Neuronal stem cell (in vitro differentiated cells): ENCODE data around the gene NAV2.

Experiments used
- DNase-seq: peaks from one replicate; pipeline ENCODE4 v3.0.0-alpha.2; 2013; ENCODE audit warnings: low spot score
- H2AFZ ChIP-seq: one replicate; pipeline ENCODE4 v1.6.1; 2013; ENCODE audit warnings: mild to moderate bottlenecking, low read length, inconsistent platforms
- H2AK5ac ChIP-seq: 2 replicates; pipeline ENCODE4 v1.6.1; 2013; ENCODE audit warnings: low read depth, mild to moderate bottlenecking, inconsistent platforms, low read length, moderate library complexity, mixed read lengths
- H2BK120ac ChIP-seq: 2 replicates; pipeline ENCODE4 v1.6.1; 2013; ENCODE audit warnings: low read depth, mild to moderate bottlenecking, inconsistent platforms, low read length, moderate library complexity, mixed read lengths
- H2BK12ac ChIP-seq: one replicate; pipeline ENCODE4 v1.6.1; 2013; ENCODE audit warnings: low read length, inconsistent platforms
- H2BK15ac ChIP-seq: 2 replicates; pipeline ENCODE4 v1.6.1; 2013; ENCODE audit warnings: mild to moderate bottlenecking, low read length, inconsistent platforms, mixed read lengths
- H2BK5ac ChIP-seq: one replicate; pipeline ENCODE4 v1.6.1; 2013; ENCODE audit warnings: inconsistent platforms, mild to moderate bottlenecking, low read length, moderate library complexity
- H3K14ac ChIP-seq: one replicate; pipeline ENCODE4 v1.6.1; 2013; ENCODE audit warnings: low read length, inconsistent platforms
- H3K18ac ChIP-seq: 2 replicates; pipeline ENCODE4 v1.6.1; 2013; ENCODE audit warnings: low read length, inconsistent platforms
- H3K23ac ChIP-seq: 2 replicates; pipeline ENCODE4 v1.6.1; 2013; ENCODE audit warnings: low read depth, mild to moderate bottlenecking, mixed read lengths, low read length, inconsistent platforms; ENCODE audit not compliant: poor library complexity
- H3K27ac ChIP-seq: replicated peaks from 3 replicates; pipeline ENCODE4 v1.5.1; 2013; ENCODE audit warnings: low read length, inconsistent platforms
- H3K27me3 ChIP-seq, 3 experiments: 2 replicates each; pipeline ENCODE4 v1.6.1; 2013; ENCODE audit warnings: low read length in 3 of 3, mild to moderate bottlenecking in 2 of 3, inconsistent platforms in 1 of 3, low read depth in 1 of 3, mixed read lengths in 1 of 3, moderate library complexity in 1 of 3; ENCODE audit not compliant: control insufficient read depth in 3 of 3, insufficient read depth in 3 of 3
- H3K36me3 ChIP-seq, 2 donors: replicated peaks in 1 of 2; 2 replicates each; pipeline ENCODE4 v1.6.1; 2013; ENCODE audit warnings: low read length in 2 of 2; ENCODE audit not compliant: control insufficient read depth in 2 of 2, insufficient read depth in 2 of 2
- H3K4ac ChIP-seq: 2 replicates; pipeline ENCODE4 v1.6.1; 2013; ENCODE audit warnings: inconsistent platforms, mild to moderate bottlenecking, low read length, moderate library complexity
- H3K4me1 ChIP-seq, 2 donors: 1 replicate in 1 of 2; 2 replicates in 1 of 2; pipeline ENCODE4 v1.6.1; 2013; ENCODE audit warnings: low read length in 2 of 2, low read depth in 1 of 2; ENCODE audit not compliant: control insufficient read depth in 2 of 2, insufficient read depth in 1 of 2
- H3K4me2 ChIP-seq: one replicate; pipeline ENCODE4 v1.6.1; 2013; ENCODE audit warnings: mild to moderate bottlenecking, low read length, inconsistent platforms; ENCODE audit not compliant: insufficient read depth, poor library complexity, severe bottlenecking
- H3K4me3 ChIP-seq, 2 donors: 2 replicates each; pipeline ENCODE4 v1.5.1; 2013; ENCODE audit warnings: low read length in 2 of 2, mild to moderate bottlenecking in 2 of 2, inconsistent platforms in 1 of 2, moderate library complexity in 1 of 2
- H3K79me1 ChIP-seq: one replicate; pipeline ENCODE4 v1.6.1; 2013; ENCODE audit warnings: low read depth, mild to moderate bottlenecking, inconsistent platforms, low read length, moderate library complexity
- H3K9ac ChIP-seq: one replicate; pipeline ENCODE4 v1.6.1; 2013; ENCODE audit warnings: mild to moderate bottlenecking, low read depth, low read length, inconsistent platforms; ENCODE audit not compliant: poor library complexity
- H3K9me3 ChIP-seq, 2 donors: replicated peaks in 1 of 2; 2 replicates each; pipeline versions ENCODE3 to v1.6.1; 2013; ENCODE audit warnings: low read length in 2 of 2, mild to moderate bottlenecking in 2 of 2, inconsistent platforms in 1 of 2, low read depth in 1 of 2, mixed read lengths in 1 of 2, moderate library complexity in 1 of 2; ENCODE audit not compliant: control insufficient read depth in 2 of 2, insufficient read depth in 1 of 2
- H4K8ac ChIP-seq: one replicate; pipeline ENCODE4 v1.6.1; 2013; ENCODE audit warnings: low read depth, mild to moderate bottlenecking, inconsistent platforms, low read length, moderate library complexity
- H4K91ac ChIP-seq: one replicate; pipeline ENCODE4 v1.6.1; 2013; ENCODE audit warnings: low read length, low read depth, mild to moderate bottlenecking, inconsistent platforms; ENCODE audit not compliant: poor library complexity
- WGBS, 2 donors: extraction: QIAGEN DNeasy Blood & Tissue Kit; methylation state at CpG; one replicate each; pipeline ENCODE4 v1.1.7; 2013; ENCODE audit warnings: missing lambda C conversion rate in 2 of 2, mixed read lengths in 1 of 2; ENCODE audit not compliant: insufficient read length in 2 of 2, insufficient replicate concordance in 1 of 2; ENCODE audit errors: extremely low coverage in 2 of 2; 5-methylcytosine and 5-hydroxymethylcytosine counted together

The NAV2 gene

GRCh38 chr11:19789245-19789644 is 76.6 kb downstream of the NAV2 start:
- H3K4me2 ChIP-seq: no peak overlapping the region
- no peaks in the 10 kb centered on the region for H3K4me1 ChIP-seq
- H2BK15ac ChIP-seq: no peak overlapping the region
- H3K23ac ChIP-seq: no peak overlapping the region
- no peak overlapping the region for H3K27ac ChIP-seq
- no peak for DNase-seq
- no CpG with 5 or more reads among the region's 6 CpGs for WGBS, 2 donors
- H3K14ac ChIP-seq: no peak overlapping the region
- H3K18ac ChIP-seq: no peak overlapping the region
- no peak overlapping the region for H2AFZ ChIP-seq
- H3K9me3 ChIP-seq: no peaks in the 10 kb centered on the region
- H3K4ac ChIP-seq: no peak overlapping the region
- H3K4me3 ChIP-seq: no peak overlapping the region
- no peaks in the 10 kb centered on the region for H3K27me3 ChIP-seq
- no peaks in the 10 kb centered on the region for H3K79me1 ChIP-seq
- H2AK5ac ChIP-seq: no peak overlapping the region
- no peak overlapping the region for H2BK120ac ChIP-seq
- no peak overlapping the region for H4K8ac ChIP-seq
- no peak overlapping the region for H2BK5ac ChIP-seq
- H3K9ac ChIP-seq: no peak overlapping the region
- no peak overlapping the region for H2BK12ac ChIP-seq
- H4K91ac ChIP-seq: no peak overlapping the region
- H3K36me3 ChIP-seq: no peaks in the 10 kb centered on the region

GRCh38 chr11:19789835-19790710 is 77.4 kb downstream of the NAV2 start:
- Histone ChIP-seq H2AK5ac (no peak overlapping the region), H3K4me3 (no peak overlapping the region), H2BK5ac (no peak overlapping the region), H2BK12ac (no peak overlapping the region), H3K27ac (no peak overlapping the region), H3K4me1 (no peaks in the 10 kb centered on the region), H3K4ac (no peak overlapping the region), H4K8ac (no peak overlapping the region), H3K9ac (no peak overlapping the region), H3K79me1 (no peaks in the 10 kb centered on the region), H2AFZ (no peak overlapping the region), H3K36me3 (no peaks in the 10 kb centered on the region), H3K23ac (no peak overlapping the region), H3K14ac (no peak overlapping the region), H4K91ac (no peak overlapping the region), H2BK120ac (no peak overlapping the region), H3K9me3 (no peaks in the 10 kb centered on the region), H3K18ac (no peak overlapping the region), H3K4me2 (no peak overlapping the region), H2BK15ac (no peak overlapping the region), H3K27me3 (no peaks in the 10 kb centered on the region)
- no peak for DNase-seq
- no CpG with 5 or more reads among the region's 10 CpGs for WGBS, 2 donors

- no peak overlapping the region for H3K23ac ChIP-seq
- H2AFZ ChIP-seq: no peak overlapping the region
- H2BK15ac ChIP-seq: no peak overlapping the region
- H3K27me3 ChIP-seq: no peaks in the 10 kb centered on the region
- no peak overlapping the region for H4K8ac ChIP-seq
- no peak overlapping the region for H3K4me3 ChIP-seq
- H3K36me3 ChIP-seq: no peaks in the 10 kb centered on the region
- H3K14ac ChIP-seq: peak overlapping the region; percentile 77
- no peak overlapping the region for H2BK120ac ChIP-seq
- H3K18ac ChIP-seq: no peak overlapping the region
- H4K91ac ChIP-seq: no peak overlapping the region
- H3K27ac ChIP-seq: no peak overlapping the region
- DNase-seq: no peak
- H3K4ac ChIP-seq: no peak overlapping the region
- H2BK5ac ChIP-seq: no peak overlapping the region
- H3K4me2 ChIP-seq: no peak overlapping the region
- H3K9me3 ChIP-seq: no peaks in the 10 kb centered on the region
- H3K4me1 ChIP-seq: no peaks in the 10 kb centered on the region
- no peaks in the 10 kb centered on the region for H3K79me1 ChIP-seq
- no peak overlapping the region for H3K9ac ChIP-seq
- H2AK5ac ChIP-seq: no peak overlapping the region
- H2BK12ac ChIP-seq: no peak overlapping the region
- no CpG with 5 or more reads among the region's 8 CpGs for WGBS, 2 donors
Observed at GRCh38 chr11:19790831-19791552, 78.4 kb downstream of the NAV2 start.

GRCh38 chr11:19792510-19792909 is 79.9 kb downstream of the NAV2 start:
- no peak overlapping the region for H2BK5ac ChIP-seq
- no peak overlapping the region for H3K23ac ChIP-seq
- no peaks in the 10 kb centered on the region for H3K36me3 ChIP-seq
- H4K91ac ChIP-seq: no peak overlapping the region
- H2AFZ ChIP-seq: no peak overlapping the region
- H2AK5ac ChIP-seq: no peak overlapping the region
- H3K14ac ChIP-seq: no peak overlapping the region
- H3K4me1 ChIP-seq: peaks cover 0 to 1% of the 10 kb centered on the region in 2 donors
- no CpG with 5 or more reads among the region's 2 CpGs for whole genome bisulfite sequencing, 2 donors
- H2BK120ac ChIP-seq: no peak overlapping the region
- DNase-seq: no peak
- no peak overlapping the region for H4K8ac ChIP-seq
- H3K4ac ChIP-seq: no peak overlapping the region
- no peak overlapping the region for H2BK12ac ChIP-seq
- no peak overlapping the region for H3K9ac ChIP-seq
- no peak overlapping the region for H2BK15ac ChIP-seq
- H3K4me2 ChIP-seq: no peak overlapping the region
- no peaks in the 10 kb centered on the region for H3K9me3 ChIP-seq
- no peak overlapping the region for H3K27ac ChIP-seq
- no peaks in the 10 kb centered on the region for H3K27me3 ChIP-seq
- H3K79me1 ChIP-seq: no peaks in the 10 kb centered on the region
- H3K4me3 ChIP-seq: peak overlapping the region in 1 of 2 donors; percentile 43
- H3K18ac ChIP-seq: no peak overlapping the region
